ENCODE results near the gene AK8. TPM values are rescaled to one million over a fixed set of nuclear protein-coding genes. Genes with fewer than 3 reads are reported as not detected.
"Not testable (repeated sequence)": the region's sequence is repeated elsewhere in the genome, so short reads cannot be mapped to it uniquely, and the experiment has no call there.

Gene AK8
- polyA plus RNA-seq, 1 of the 3 experiments (the other 2 are of a cell fraction) = 0.77 TPM

GRCh38 chr9:132721661-132722060 is 156.4 kb downstream of the AK8 start (continued):
- no peak for TF ChIP-seq PBX3 (IDR thresholded peaks at IDR 0.05)
- TF ChIP-seq FOSL2 (IDR thresholded peaks at IDR 0.05; ENCODE audit: borderline replicate concordance, low read depth) = no peak
- TF ChIP-seq FOXJ3 (CRISPR knock-in tag; IDR thresholded peaks at IDR 0.05) = no peak
- no peak for TF ChIP-seq GATA2 (CRISPR knock-in tag; IDR thresholded peaks at IDR 0.05)

GRCh38 chr9:132718381-132718928 is 159.6 kb downstream of the AK8 start:
- H3K27me3 ChIP-seq (ENCODE audit: insufficient read depth); H3K27ac ChIP-seq (ENCODE audit: low read depth in 2 of 2, low read length in 1 of 2); H3K79me2 ChIP-seq (ENCODE audit: insufficient read depth); H2AFZ ChIP-seq (ENCODE audit: low read depth); H3K9me3 ChIP-seq; H3F3A ChIP-seq (replicated peaks; ENCODE audit: insufficient read depth); H4K20me1 ChIP-seq (ENCODE audit: insufficient read depth); H3K4me3 ChIP-seq (ENCODE audit: low read depth in 2 of 2, low read length in 1 of 2); H3K36me3 ChIP-seq (replicated peaks in 1 of 2; ENCODE audit: control insufficient read depth in 1 of 2, insufficient read depth in 2 of 2, low read length in 1 of 2); DNase-seq; POLR2A ChIA-PET; H3K4me2 ChIP-seq; H3K9ac ChIP-seq; H3K9me2 ChIP-seq; H3K4me1 ChIP-seq (ENCODE audit: control insufficient read depth in 1 of 2, insufficient read depth in 2 of 2, low read depth in 1 of 2, low read length in 1 of 2): not testable (repeated sequence)
- CTCF ChIA-PET = interaction anchor here (1.6 kb wide), 1 partner anchor 81 kb away, joined by 4 read pairs; no protein-coding TSS in a partner anchor
- 55% methylated on average over 8 of the region's 8 CpGs for WGBS (ENCODE audit: low lambda C conversion rate)

GRCh38 chr9:132717326-132717945 is 160.6 kb downstream of the AK8 start:
- Histone ChIP-seq H3K27me3 (ENCODE audit: insufficient read depth) (no peaks in the 10 kb centered on the region), H3K36me3 (replicated peaks in 1 of 2; ENCODE audit: control insufficient read depth in 1 of 2, insufficient read depth in 2 of 2, low read length in 1 of 2) (no peaks in the 10 kb centered on the region), H3F3A (replicated peaks; ENCODE audit: insufficient read depth) (no peaks in the 10 kb centered on the region), H3K9me2 (no peaks in the 10 kb centered on the region), H3K27ac (ENCODE audit: low read depth in 2 of 2, low read length in 1 of 2) (no peak overlapping the region), H2AFZ (ENCODE audit: low read depth) (no peak overlapping the region), H3K9me3 (no peaks in the 10 kb centered on the region), H3K9ac (no peak overlapping the region), H3K79me2 (ENCODE audit: insufficient read depth) (no peaks in the 10 kb centered on the region), H3K4me3 (ENCODE audit: low read depth in 2 of 2, low read length in 1 of 2) (no peak overlapping the region), H4K20me1 (ENCODE audit: insufficient read depth) (no peaks in the 10 kb centered on the region), H3K4me2 (no peak overlapping the region), H3K4me1 (ENCODE audit: control insufficient read depth in 1 of 2, insufficient read depth in 2 of 2, low read depth in 1 of 2, low read length in 1 of 2) (no peaks in the 10 kb centered on the region)
- CTCF ChIA-PET = interaction anchor here (1.6 kb wide), 1 partner anchor 82 kb away, joined by 4 read pairs; no protein-coding TSS in a partner anchor
- TF ChIP-seq MEF2A (IDR thresholded peaks at IDR 0.05; ENCODE audit: borderline replicate concordance, low read depth) (no peak), IRF3 (IDR thresholded peaks at IDR 0.05; ENCODE audit: low read depth, low read length) (no peak), GATA2 (CRISPR knock-in tag; IDR thresholded peaks at IDR 0.05) (no peak), YY1 (IDR thresholded peaks at IDR 0.05; ENCODE audit: low read depth) (no peak), RAD21 (IDR thresholded peaks at IDR 0.05; ENCODE audit: low read length) (no peak), CHD2 (IDR thresholded peaks at IDR 0.05; ENCODE audit: low read length, partially characterized antibody) (no peak), NFIC (IDR thresholded peaks at IDR 0.05; ENCODE audit: borderline replicate concordance) (no peak), FOXJ3 (CRISPR knock-in tag; IDR thresholded peaks at IDR 0.05) (no peak), RCOR1 (IDR thresholded peaks at IDR 0.05; ENCODE audit: low read length) (no peak), PBX3 (IDR thresholded peaks at IDR 0.05) (no peak), SIN3A (IDR thresholded peaks at IDR 0.05; ENCODE audit: borderline replicate concordance, low read depth, low read length) (no peak), FOSL2 (IDR thresholded peaks at IDR 0.05; ENCODE audit: borderline replicate concordance, low read depth) (no peak), REST (IDR thresholded peaks at IDR 0.05; ENCODE audit: low read depth, low read length) (no peak), TEAD4 (IDR thresholded peaks at IDR 0.05; ENCODE audit: borderline replicate concordance, insufficient read depth) (no peak)
- 65% methylated on average over 6 of the region's 13 CpGs for WGBS (ENCODE audit: low lambda C conversion rate)
- POLR2A ChIA-PET = interaction anchor here (0.6 kb wide), 1 partner anchor 176 kb away, joined by 3 read pairs; no protein-coding TSS in a partner anchor
- DNase-seq = no peak
